Breast epithelium (tissue), 4 donors: Measurements from ENCODE around the gene AFF3. TPM values are rescaled to one million over a fixed set of nuclear protein-coding genes. Genes with fewer than 3 reads are reported as not detected.

Experiments used
- DNase-seq, 2 donors: peaks; one replicate each; pipeline ENCODE4 v3.0.0-alpha.2; 2019; ENCODE audit warnings: low spot score in 2 of 2
- H3K27ac ChIP-seq, 2 donors: fragments of 200-600 bp; sonication (generic) in 1 of 2; one replicate each; pipeline ENCODE4 v1.5.1; 2016 to 2019; ENCODE audit warnings: mild to moderate bottlenecking in 1 of 2
- H3K27me3 ChIP-seq, 2 donors: fragments of 200-600 bp; sonication (generic) in 1 of 2; one replicate each; pipeline versions ENCODE4 v1.5.1 to v1.6.0; 2017 to 2019; ENCODE audit warnings: control low read depth in 1 of 2, mild to moderate bottlenecking in 1 of 2
- H3K36me3 ChIP-seq: fragments of 200-600 bp; one replicate; pipeline ENCODE4 v1.5.1; 2019
- H3K4me1 ChIP-seq, 2 donors: fragments of 200-600 bp; sonication (generic); one replicate each; pipeline ENCODE4 v1.5.1; 2016 to 2019; ENCODE audit warnings: control low read depth in 1 of 2
- H3K4me3 ChIP-seq, 3 donors: fragments of 200-600 bp; sonication (generic); 1 replicate in 2 of 3; 2 replicates in 1 of 3; pipeline ENCODE4 v1.5.1; 2016 to 2019; ENCODE audit warnings: mild to moderate bottlenecking in 3 of 3, moderate library complexity in 2 of 3
- H3K9me3 ChIP-seq, 2 donors: fragments of 200-600 bp; sonication (generic) in 1 of 2; one replicate each; pipeline ENCODE4 v1.5.1; 2016 to 2019; ENCODE audit warnings: control low read depth in 1 of 2
- CTCF ChIP-seq, 3 donors: fragments of 450-650 bp; IDR thresholded peaks; one replicate each; pipeline ENCODE4 v1.5.1; 2016 to 2017; ENCODE audit warnings: antibody characterized with exemption in 3 of 3, mild to moderate bottlenecking in 3 of 3, moderate library complexity in 3 of 3
- POLR2A ChIP-seq: fragments of 450-650 bp; IDR thresholded peaks from one replicate; pipeline ENCODE4 v1.6.1; 2016; ENCODE audit warnings: antibody characterized with exemption, mild to moderate bottlenecking, moderate library complexity
- POLR2AphosphoS5 ChIP-seq, 3 donors: sonication (generic); formaldehyde crosslinking; IDR thresholded peaks; one replicate each; pipeline ENCODE4 v1.6.1; 2017; ENCODE audit warnings: antibody characterized with exemption in 3 of 3
- intact Hi-C: fragments of 100-400 bp; cut with DNase I; formaldehyde crosslinking; loops from one replicate; pipeline ENCODE4 v1.15.1; 2023; ENCODE audit warnings: low total_unique reads
- total RNA-seq, 3 donors: library from RNA; depleted of rRNA; stranded (reverse); fragments of >200 nt; gene quantifications; one replicate each; pipeline ENCODE4 v1.1.0, GENCODE V29; 2016

The AFF3 gene
- total RNA-seq, result 100 to 1,000 TPM in 1 of 3 donors, 10 to 100 TPM in 1, 1 to 10 TPM in 1; 8.2 to 116 (median 63.6) TPM

GRCh38 chr2:100142393-100142792, at the start of gene AFF3:
TSS of gene AFF3 (minus strand) at chr2:100142590. CDS start at chr2:100104454, 38,136 bp downstream.
- Histone ChIP-seq H3K4me3 (no peak within 1 kb of the TSS), H3K9me3 (no peaks in the 10 kb centered on the region), H3K4me1 (no peaks in the 10 kb centered on the region), H3K27me3 (no peaks in the 10 kb centered on the region), H3K27ac (no peak within 1 kb of the TSS), H3K36me3 (no peaks in the 10 kb centered on the region)
- DNase-seq, result no peak
- no peak for TF ChIP-seq CTCF (IDR thresholded peaks at IDR 0.05)
- intact Hi-C loops, result no loop called here

GRCh38 chr2:100189387-100189786, 47.0 kb upstream of the AFF3 start:
- no peaks in the 10 kb centered on the region for H3K9me3 ChIP-seq
- intact Hi-C loops, result no loop called here

GRCh38 chr2:100188326-100188725, 45.9 kb upstream of the AFF3 start:
- Histone ChIP-seq H3K36me3 (no peaks in the 10 kb centered on the region), H3K4me3 (no peak overlapping the region), H3K9me3 (no peaks in the 10 kb centered on the region), H3K27ac (no peak overlapping the region), H3K27me3 (no peaks in the 10 kb centered on the region), H3K4me1 (no peaks in the 10 kb centered on the region)
- no peak for TF ChIP-seq CTCF (IDR thresholded peaks at IDR 0.05)
- intact Hi-C loops, result no loop called here
- DNase-seq, result no peak

More at GRCh38 chr2:100189387-100189786, 47.0 kb upstream of the AFF3 start:
- Histone ChIP-seq H3K4me3 (no peak overlapping the region), H3K27me3 (no peaks in the 10 kb centered on the region), H3K36me3 (no peaks in the 10 kb centered on the region), H3K27ac (no peak overlapping the region), H3K4me1 (no peaks in the 10 kb centered on the region)
- no peak for DNase-seq
- TF ChIP-seq POLR2A (no peak), POLR2AphosphoS5 (IDR thresholded peaks at IDR 0.05) (no peak)

GRCh38 chr2:100186126-100186525, 43.7 kb upstream of the AFF3 start:
- no peak for DNase-seq

GRCh38 chr2:100185516-100185915, 43.1 kb upstream of the AFF3 start:
- Histone ChIP-seq H3K27me3 (no peaks in the 10 kb centered on the region), H3K4me1 (no peaks in the 10 kb centered on the region), H3K9me3 (no peaks in the 10 kb centered on the region), H3K36me3 (no peaks in the 10 kb centered on the region), H3K4me3 (no peak overlapping the region), H3K27ac (no peak overlapping the region)
- no peak for TF ChIP-seq POLR2AphosphoS5 (IDR thresholded peaks at IDR 0.05)
- TF ChIP-seq POLR2A, result no peak
- no peak for TF ChIP-seq CTCF (IDR thresholded peaks at IDR 0.05)
- no peak for DNase-seq
- intact Hi-C loops, result no loop called here

More at GRCh38 chr2:100186126-100186525, 43.7 kb upstream of the AFF3 start:
- no peaks in the 10 kb centered on the region for H3K4me1 ChIP-seq
- H3K4me3 ChIP-seq, result no peak overlapping the region
- intact Hi-C loops, result no loop called here
- TF ChIP-seq CTCF (IDR thresholded peaks at IDR 0.05), result no peak
- TF ChIP-seq POLR2AphosphoS5 (IDR thresholded peaks at IDR 0.05), result no peak
- no peak for TF ChIP-seq POLR2A
- H3K27ac ChIP-seq, result no peak overlapping the region
- H3K9me3 ChIP-seq, result no peaks in the 10 kb centered on the region
- H3K27me3 ChIP-seq, result no peaks in the 10 kb centered on the region
- no peaks in the 10 kb centered on the region for H3K36me3 ChIP-seq

- TF ChIP-seq POLR2AphosphoS5 (IDR thresholded peaks at IDR 0.05), result no peak
- TF ChIP-seq CTCF (IDR thresholded peaks at IDR 0.05), result no peak
- no peak for TF ChIP-seq POLR2A
- Histone ChIP-seq H3K27me3 (no peaks in the 10 kb centered on the region), H3K9me3 (no peaks in the 10 kb centered on the region), H3K4me1 (no peaks in the 10 kb centered on the region), H3K36me3 (no peaks in the 10 kb centered on the region), H3K4me3 (no peak overlapping the region), H3K27ac (no peak overlapping the region)
- intact Hi-C loops, result no loop called here
- DNase-seq, result no peak
Measured at GRCh38 chr2:100185105-100185504, 42.7 kb upstream of the AFF3 start.
